ENCODE data around the gene CD8B. TPM values are rescaled to one million over a fixed set of nuclear protein-coding genes. Genes with fewer than 3 reads are reported as not detected.
"Not testable (repeated sequence)": the region's sequence is repeated elsewhere in the genome, so short reads cannot be mapped to it uniquely, and the experiment has no call there.

CD8B gene
- total RNA-seq, 1 experiment from 2014 or later = not detected

DNA sequence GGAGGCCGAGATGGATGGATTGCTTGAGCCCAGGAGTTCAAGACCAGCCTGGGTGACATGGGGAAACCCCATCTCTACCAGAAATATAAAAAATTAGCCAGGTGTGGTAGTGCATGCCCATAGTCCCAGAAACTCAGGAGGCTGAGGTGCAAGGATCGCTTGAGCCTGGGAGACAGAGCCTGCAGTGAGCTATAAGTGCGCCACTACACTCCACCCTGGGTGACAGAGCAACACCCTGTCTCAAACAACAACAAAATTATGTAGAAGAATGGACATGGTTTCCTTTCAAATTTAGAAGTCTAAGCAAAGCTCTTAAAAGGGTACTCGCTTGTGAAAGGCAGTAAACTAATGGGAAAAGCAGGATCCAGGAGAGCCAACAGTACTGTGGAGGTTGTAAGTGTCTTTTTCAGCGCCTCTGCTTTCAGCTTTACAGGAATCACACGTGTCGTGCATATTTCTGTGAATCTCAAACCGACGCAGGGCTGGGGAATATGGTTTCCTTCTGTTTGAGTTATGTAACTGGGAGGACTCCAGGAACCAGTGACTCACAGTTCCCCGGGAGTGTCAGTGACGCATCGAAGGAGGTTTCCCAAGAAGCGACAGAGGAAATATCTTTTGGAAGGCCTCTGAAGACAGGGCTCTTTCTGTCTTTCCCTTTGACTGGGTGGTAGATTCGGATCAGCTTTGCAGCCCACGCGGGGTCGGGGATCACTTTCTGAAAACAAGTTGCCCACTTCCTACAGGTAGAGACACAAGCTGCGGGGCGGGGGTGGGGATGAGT, 24.6 kb downstream of the CD8B start:
- peak; percentile 84 for DNase-seq (ENCODE audit: low spot score)

DNA sequence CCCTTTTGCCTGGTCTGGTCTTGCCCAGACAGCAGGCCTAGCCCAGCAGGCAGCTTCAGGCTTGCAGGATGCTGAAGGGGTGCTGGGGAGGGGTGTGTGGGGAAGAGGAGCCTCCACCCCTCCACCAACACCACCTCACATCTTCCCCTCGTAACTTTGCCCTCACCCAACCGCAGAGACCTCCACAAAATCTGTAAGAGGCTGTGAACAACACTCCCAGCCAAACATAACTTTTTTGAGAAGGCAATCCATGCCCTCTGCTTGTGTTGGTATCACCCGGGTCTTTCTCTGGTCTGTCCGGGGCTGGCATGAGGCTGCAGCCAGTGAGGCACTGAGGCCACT, 26.2 kb downstream of the CD8B start:
- not testable (repeated sequence) for DNase-seq (ENCODE audit: low spot score)

DNA sequence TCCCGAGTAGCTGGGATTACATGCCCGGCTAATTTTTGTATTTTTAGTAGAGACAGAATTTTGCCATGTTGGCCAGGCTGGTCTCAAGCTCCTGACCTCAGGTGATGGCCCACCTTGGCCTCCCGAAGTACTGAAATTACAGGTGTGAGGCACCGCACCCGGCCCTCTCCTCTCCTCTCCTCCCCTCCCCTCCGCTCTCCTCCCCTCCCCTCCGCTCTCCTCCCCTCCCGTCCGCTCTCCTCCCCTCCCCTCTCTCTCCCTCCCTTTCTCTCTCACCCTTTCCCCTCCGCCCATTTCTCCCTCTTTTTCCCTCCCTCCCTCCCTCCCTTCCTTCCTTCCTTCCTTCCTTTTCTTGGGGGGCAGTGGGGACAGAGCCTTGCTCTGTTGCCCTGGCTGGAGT, 28.4 kb downstream of the CD8B start:
- DNase-seq (ENCODE audit: low spot score) = no peak

DNA sequence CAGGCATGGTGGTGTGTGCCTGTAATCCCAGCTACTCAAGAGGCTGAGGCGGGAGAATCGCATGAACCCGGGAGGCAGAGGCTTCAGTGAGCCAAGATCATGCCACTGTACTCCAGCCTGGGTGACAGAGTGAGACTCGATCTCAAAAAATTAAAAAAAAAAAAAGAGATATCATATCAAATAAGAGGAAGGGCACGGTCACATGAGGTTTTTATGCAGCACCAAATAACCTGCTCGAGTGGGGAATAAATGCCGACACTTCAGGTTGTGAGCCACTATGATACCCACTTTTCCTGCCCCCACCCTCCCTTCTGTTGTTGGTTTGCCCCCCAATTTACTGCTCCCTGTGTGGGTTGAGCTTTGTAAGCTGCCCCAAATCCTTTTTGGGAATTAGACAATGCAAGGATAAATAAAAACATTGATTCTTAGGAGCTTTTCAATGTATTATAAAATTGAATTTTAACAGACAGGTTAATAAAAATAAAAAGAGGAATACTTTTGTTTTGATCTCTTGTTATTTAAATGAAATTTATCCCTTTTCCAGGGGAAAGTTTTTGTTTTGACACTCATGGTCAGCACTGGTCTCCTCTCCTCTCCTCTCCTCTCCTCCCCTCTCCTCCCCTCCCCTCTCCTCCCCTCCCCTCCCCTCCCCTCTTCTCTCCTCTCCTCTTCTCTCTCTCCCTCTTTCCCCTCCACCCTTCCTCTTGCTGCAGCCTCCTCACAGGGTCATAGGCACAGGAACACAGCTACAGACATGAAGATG, 29.2 kb downstream of the CD8B start:
- no peak for DNase-seq (ENCODE audit: low spot score)

DNA sequence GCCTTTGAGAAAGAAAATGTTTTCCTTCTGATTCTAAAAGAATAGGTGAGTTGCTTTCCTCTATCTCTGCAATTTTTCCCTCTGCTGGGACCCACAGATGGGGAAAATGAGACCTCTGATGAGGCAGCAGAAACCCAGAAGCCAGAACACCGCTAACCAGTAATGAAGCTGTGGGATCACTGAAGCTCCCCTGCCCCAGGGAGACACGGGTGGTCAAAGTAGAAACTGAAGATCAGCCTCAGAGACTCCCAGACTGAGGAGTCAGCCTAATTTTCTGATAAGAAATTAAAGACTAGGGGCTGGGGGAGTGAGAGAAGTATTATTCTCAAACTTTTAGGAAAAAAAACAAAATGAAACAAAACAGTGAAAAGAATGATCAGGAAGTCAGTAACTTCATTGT, 30.1 kb downstream of the CD8B start:
- no peak for DNase-seq (ENCODE audit: low spot score)

DNA sequence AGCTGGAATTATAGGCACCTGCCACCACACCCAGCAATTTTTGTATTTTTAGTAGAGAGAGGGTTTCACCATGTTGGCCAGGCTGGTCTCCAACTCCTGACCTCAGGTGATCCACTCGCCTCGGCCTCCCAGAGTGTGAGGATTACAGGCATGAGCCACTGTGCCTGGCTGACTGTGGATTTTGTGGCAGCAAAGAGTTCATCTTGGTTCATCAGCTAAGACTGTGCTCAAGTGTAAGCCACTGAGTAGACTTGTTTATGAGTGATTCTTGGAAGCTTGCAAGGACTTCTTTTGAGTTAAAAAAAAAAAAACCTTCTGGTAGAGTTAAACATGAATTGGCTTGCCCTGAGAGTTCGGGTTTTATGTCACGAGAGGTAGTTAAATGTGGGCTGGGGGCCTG, 34.7 kb downstream of the CD8B start:
- no peak for DNase-seq (ENCODE audit: low spot score)

DNA sequence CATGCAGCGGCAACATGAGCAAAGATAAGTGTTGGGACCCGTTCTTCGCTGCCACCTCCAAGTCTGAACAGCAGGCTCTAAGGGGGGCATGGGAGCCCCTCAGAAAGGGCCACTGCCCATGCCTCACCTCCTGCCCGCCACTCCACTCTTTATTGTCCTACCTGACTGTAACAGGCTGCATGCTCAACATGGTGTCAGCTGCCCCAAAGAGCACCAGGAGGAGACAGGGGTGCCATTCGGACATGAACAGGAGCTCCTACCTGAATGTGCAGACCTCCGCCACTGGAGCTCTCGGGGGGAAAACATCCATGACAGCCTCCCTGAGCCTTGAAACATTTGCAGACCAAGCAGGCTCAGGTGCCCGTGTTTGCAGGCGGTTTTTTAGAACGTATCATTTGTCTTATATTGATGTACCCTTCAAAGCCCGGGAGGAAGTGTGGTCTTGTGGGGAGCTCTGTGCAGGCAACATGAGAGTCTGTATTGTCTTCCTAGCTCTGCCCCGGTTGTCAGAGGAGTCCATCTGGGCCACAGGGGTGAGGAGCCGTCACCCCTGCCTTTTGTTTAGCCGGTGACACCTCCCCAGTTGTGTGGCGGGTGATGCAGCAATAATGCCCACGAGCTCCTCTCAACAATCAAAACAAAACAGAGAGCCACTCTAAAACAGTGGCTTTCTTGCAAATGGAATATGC, 35.8 kb downstream of the CD8B start:
- no peak for DNase-seq (ENCODE audit: low spot score)

DNA sequence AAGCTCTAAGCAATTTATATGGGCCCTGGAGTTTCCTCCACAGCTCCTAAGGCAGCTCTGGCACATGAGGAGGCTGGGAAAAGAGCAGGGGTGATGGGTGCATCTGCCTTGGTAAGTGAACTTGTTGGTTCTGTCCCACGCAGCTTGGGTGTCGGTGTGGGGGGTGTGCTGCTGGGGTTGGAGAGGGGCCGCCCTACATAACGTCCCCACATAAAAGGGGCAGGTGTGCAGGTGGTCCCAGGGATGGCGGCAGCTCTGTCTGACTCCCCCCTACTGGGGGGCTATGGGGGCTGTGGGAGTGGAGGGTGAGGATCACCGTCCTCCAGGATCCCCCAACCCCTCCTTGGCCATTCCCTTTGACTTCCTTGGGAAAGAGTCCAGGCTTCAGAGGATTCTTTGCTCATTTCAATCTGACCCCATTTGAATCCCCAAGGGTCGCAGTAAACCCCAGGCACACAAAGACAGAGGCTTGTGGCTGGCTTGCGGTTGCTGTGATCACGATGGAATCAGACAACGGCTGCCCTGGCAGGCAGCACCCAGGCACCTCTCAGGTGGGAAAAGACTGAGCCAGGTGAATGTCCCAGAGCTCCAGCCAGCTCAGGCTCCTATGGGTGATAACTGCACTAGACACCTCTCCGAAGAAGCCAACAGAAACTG, 36.5 kb downstream of the CD8B start:
- no peak for DNase-seq (ENCODE audit: low spot score)

DNA sequence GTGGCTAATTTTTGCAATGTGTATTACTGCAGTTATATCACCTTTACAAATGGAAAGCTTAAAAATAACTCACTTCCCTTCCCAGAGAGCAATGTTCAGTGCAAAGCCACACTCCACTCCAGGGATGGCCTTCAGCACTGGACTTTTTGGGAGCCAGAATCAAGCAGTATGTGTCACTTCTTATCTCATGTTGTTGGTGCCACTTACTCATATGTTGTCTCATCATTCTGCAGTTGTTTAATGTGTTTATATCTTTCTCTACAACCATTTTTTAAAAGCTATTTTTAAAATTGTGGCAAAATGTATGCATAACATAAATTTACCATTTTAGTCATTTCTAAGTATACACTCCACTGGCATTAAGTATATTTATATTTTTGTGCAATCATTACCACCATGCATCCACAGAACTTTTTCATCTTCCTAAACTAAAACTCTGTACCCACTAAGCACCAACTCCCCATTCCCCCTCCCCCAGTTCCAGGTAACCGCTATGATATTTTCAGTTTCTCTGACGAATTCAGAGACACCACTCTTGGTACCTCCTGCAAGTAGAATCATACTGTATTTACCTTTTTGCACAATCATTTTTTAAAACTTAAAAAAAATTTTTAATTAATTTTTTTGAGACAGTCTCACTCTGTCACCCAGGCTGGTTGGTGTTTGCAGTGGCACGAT, 38.9 kb downstream of the CD8B start:
- DNase-seq (ENCODE audit: low spot score) = no peak

DNA sequence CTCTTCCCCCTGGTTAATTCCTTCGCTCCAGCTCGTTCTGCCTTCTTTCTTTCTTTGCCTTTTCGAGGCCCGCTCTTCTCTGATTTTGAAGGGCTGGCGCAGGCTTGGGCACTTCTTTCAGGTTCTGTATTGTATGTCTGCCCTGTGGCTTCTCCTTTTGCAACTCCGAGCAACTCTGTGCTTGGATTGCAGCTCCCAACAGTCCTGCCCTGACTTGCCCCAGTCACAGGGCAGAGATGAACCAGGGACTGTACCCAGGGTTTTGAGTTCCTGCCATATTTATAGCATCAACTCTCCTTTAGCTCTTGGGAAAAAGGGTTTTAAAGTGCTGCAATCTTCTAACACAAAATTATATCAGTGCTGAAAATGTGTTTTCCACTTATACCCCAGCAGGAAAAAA, 39.8 kb downstream of the CD8B start:
- no peak for DNase-seq (ENCODE audit: low spot score)

DNA sequence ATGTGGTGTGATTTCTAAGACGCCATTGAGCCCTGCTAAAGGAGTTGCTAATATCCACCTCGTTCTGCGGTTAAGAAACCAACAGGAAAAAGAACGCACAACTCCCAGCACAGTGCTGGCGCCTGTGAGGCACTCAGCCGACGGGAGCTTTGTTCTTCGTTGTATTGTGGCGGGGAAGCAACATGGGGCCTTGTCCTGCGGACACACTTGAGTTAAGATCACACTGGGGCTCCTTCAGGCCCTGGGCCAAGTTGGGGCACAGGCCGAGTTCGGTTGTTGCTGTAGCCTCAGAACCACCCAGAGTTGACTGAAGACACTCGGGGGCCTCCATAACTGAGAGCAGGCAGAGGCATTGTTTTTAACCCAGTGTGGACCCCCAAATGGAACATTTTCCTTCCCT, 40.4 kb downstream of the CD8B start:
- DNase-seq (ENCODE audit: low spot score) = no peak

DNA sequence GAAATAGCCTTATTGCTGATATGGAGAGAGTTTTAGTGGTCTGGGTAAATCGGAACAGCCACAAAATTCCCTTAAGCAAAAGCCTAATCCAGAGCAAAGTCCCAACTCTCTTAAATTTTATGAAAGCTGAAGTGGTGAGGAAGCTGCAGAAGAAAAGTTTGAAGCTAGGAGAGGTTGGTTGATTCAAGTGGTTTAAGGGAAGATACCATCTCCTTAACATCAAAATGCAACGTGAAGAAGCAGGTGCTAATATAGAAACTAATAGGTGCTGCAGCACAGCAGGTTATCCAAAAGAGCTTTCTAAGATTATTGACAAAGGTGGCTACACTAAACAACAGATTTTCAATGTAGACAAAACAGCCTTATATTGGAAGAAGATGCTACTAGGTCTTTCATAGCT, 42.7 kb downstream of the CD8B start:
- DNase-seq (ENCODE audit: low spot score) = no peak

DNA sequence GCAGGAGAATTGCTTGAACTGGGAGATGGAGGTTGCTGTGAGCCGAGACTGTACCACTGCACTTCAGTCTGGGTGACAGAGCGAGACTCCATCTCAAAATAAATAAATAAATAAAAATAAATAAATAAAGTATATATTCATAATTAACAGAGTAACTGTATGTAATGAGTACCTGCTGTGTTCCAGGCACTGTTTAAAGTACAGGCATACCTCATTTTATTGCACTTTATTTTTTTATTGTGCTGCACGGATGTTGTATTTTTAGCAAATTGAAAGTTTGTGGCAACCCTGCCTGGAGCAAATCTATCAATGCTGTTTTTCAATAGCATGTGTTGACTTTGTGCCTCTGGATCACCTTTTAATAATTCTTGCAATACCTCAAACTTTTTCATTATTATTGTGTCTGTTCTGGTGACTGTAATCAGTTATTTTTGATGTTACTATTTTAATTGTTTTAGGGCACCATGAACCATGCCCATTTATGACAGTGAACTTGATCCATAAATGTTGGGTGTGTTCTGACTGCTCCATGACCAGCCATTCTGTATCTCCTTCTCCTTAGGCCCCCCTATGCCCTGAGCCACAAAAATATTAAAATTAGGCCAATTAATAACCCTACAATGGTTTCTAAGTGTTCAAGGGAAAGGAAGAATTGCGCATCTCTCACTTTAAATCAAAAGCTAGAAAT, 43.4 kb downstream of the CD8B start:
- no peak for DNase-seq (ENCODE audit: low spot score)

DNA sequence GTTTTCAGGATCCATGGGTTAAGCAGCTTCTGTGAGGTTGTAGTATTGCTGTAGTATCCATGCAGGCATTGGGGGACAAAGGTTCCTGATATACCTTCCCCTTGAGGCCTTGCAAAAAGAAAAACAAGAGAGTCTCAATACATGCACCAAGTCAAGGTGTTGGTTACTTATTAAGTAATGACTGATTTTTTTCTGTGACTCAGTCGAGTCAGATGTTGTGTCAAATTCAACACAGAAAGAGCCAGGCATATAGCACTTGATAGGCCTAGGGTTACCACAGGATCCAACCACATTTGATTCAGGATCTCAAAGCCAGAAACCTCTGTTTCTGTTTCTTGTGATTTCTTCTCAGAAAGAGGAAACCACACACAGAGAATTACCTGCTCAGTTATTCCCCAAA, 46.1 kb downstream of the CD8B start:
- no peak for DNase-seq (ENCODE audit: low spot score)

DNA sequence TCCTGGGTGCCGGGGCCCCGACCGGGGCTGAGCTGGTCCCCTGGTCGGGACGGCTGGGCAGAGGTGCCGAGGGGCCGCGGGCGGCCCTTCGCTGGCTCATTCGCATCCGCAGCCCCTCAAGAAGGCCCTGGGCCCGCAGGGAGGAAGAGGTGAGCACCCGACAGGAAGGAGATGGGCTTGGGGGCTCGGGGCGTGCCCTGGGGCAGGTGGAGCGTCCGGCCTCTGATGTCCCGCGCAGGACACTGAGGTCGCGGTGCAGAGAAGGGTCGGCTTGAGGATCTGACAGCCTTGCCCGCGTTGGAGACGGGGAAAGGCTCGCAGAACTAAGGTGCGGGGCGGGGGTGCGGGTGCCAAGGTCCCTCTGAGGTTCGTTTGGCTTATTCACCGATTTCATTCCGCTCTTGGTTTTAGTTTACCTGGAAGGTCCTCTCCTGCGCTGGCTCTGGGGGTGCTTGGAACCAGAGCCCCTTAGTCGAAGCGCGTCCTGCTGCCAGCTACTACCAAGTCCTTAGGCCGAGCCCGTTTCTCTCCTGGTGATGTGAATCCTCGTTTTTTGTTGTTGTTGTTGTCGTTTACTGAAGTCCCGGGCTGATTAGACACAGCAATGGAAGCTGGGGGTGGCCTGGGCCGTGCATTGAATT, 52.1 kb downstream of the CD8B start:
- DNase-seq (ENCODE audit: low spot score) = no peak

DNA sequence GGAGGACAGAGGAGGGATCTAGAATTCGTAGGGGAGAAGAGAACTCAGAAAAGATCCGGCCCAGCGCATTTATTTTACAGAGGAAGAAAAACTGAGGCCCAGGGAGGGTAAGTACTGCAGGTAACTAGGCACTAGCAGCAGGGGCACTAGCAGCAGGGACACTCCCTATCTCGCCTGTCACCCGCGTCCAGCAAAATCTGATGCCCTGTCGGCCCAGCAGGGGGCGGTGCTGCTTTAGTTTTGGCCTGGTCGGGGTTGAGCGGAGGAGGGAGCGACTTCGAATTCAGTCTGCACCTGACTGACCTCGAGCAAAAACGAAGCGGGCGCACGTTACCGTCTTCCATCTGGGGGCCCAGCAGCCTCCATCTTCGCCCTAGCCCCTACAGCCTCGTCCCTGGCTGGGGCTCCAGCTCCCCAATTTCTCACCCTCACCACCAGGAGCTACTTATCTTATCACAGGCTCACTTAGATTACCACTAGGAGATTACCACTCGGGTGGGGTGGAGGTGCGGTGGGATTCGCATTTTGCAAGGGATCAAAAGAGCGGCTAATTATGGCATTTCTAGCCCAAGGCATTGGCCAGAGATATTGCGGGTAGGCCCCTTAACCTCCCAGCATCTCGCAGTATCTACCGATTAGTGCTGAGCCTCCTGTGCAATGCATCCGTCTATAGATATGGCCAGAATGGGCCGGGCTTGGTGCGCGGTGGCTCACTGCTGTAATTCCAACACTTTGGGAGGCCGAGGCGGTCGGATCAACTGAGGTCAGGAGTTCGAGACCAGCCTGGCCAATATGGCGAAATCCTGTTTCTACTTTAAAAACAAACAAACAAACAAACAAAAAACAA, 53.1 kb downstream of the CD8B start:
- DNase-seq (ENCODE audit: low spot score) = peak; percentile 80

DNA sequence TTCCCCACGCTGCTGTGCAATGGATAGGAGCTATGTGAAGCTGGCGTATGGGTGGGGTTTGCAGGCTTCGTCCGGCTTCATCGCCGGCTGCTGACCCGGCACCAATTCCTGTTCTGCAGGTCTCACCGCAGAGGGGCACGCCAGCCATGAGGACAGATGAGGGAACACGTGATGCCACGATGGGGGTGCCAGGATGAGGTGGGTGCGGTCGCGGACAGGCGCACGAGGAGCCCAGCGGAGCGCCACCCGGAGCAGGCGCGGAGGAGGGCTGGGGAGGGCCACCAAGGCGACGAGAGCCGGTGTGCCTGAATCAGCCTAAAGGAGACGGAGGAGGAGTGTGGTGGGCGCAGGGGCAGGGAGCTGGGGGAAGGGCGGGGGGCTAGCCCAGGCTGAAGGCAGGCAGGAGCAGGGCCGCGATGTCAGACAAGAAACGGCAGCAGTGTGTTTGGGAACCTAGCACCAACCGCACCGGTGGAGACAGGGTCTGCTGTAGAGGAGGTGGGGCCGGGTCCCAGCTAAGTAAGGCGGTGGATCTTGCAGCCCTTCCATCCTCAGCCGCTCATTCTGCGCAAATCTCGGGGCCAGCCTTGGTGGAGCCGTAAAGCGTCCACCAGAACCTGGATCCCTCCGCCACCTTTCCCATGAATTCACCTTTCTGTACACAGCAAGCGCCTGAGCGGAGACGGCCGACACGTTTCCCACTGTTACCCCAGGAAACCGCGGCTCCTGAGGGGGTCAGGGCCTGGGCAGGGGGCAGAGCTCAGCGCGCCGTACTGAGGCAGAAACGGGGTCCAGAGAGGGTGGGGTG, 54.0 kb downstream of the CD8B start:
- peak; percentile 8 for DNase-seq (ENCODE audit: low spot score)

DNA sequence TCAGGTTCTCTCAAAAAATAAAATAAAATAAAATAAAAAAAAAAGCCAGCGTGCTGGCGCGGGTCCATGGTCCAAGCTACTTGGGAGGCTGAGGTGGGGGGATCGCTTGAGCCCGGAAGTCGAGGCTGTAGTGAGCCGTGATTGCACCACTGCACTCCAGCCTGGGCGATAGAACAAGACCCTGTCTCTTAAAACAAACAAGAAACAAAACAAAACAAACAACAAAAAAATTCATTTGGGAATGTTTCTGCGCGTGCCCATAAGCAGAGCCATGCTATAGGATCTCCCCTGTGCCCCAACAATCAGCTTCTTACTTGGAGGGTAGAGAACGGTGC, 54.6 kb downstream of the CD8B start:
- no peak for DNase-seq (ENCODE audit: low spot score)

Data from A172 (cell line).